H9 (cell line): ENCODE results near the gene SCNN1B. TPM values are rescaled to one million over a fixed set of nuclear protein-coding genes. Genes with fewer than 3 reads are reported as not detected.

Source experiments
- DNase-seq: peaks from one replicate; pipeline ENCODE4 v3.0.0-alpha.2; 2017
- H2AFZ ChIP-seq: one replicate; pipeline ENCODE4 v1.6.1; 2013; ENCODE audit warnings: mild to moderate bottlenecking, low read length, control low read depth, moderate library complexity
- H2AK5ac ChIP-seq: 2 replicates; pipeline ENCODE4 v1.6.1; 2013; ENCODE audit warnings: low read length, control low read depth, mixed read lengths; ENCODE audit not compliant: insufficient read length
- H2BK120ac ChIP-seq: one replicate; pipeline ENCODE4 v1.6.1; 2013; ENCODE audit warnings: low read depth, mild to moderate bottlenecking, low read length, control low read depth, inconsistent platforms; ENCODE audit not compliant: poor library complexity, severe bottlenecking
- H2BK12ac ChIP-seq: 2 replicates; pipeline ENCODE4 v1.6.1; 2013; ENCODE audit warnings: low read length, control low read depth, mixed read lengths, low read depth; ENCODE audit not compliant: insufficient read length
- H2BK15ac ChIP-seq: 2 replicates; pipeline ENCODE4 v1.6.1; 2013; ENCODE audit warnings: low read depth, low read length, control low read depth
- H2BK20ac ChIP-seq: one replicate; pipeline ENCODE4 v1.6.1; 2013; ENCODE audit warnings: low read depth, mild to moderate bottlenecking, low read length, control low read depth, inconsistent platforms; ENCODE audit not compliant: poor library complexity, severe bottlenecking
- H2BK5ac ChIP-seq: 2 replicates; pipeline ENCODE4 v1.6.1; 2013; ENCODE audit warnings: low read length, control low read depth, mixed read lengths; ENCODE audit not compliant: insufficient read length
- H3K14ac ChIP-seq: 2 replicates; pipeline ENCODE4 v1.6.1; 2013; ENCODE audit warnings: low read length, control low read depth; ENCODE audit not compliant: insufficient read depth
- H3K18ac ChIP-seq: 2 replicates; pipeline ENCODE4 v1.6.1; 2013; ENCODE audit warnings: low read depth, mild to moderate bottlenecking, mixed read lengths, low read length, control low read depth; ENCODE audit not compliant: insufficient read length
- H3K23ac ChIP-seq: 2 replicates; pipeline ENCODE4 v1.6.1; 2013; ENCODE audit warnings: low read length, control low read depth, mixed read lengths, low read depth; ENCODE audit not compliant: insufficient read length
- H3K23me2 ChIP-seq: 2 replicates; pipeline ENCODE4 v1.6.1; 2013; ENCODE audit warnings: low read depth, mild to moderate bottlenecking, mixed read lengths, low read length, control low read depth; ENCODE audit not compliant: insufficient read length, poor library complexity, severe bottlenecking
- H3K27ac ChIP-seq: 2 replicates; pipeline ENCODE4 v1.5.1; 2013; ENCODE audit warnings: low read length, control low read depth, mixed read lengths, low read depth; ENCODE audit not compliant: insufficient read length
- H3K27me3 ChIP-seq: 2 replicates; pipeline ENCODE4 v1.6.1; 2013; ENCODE audit warnings: low read length, control low read depth, inconsistent platforms; ENCODE audit not compliant: insufficient read depth
- H3K4ac ChIP-seq: 2 replicates; pipeline ENCODE4 v1.6.1; 2013; ENCODE audit warnings: low read depth, mild to moderate bottlenecking, control low read depth, inconsistent platforms, low read length, moderate library complexity
- H3K4me1 ChIP-seq: 2 replicates; pipeline ENCODE4 v1.6.1; 2013; ENCODE audit warnings: low read length, control low read depth, inconsistent platforms; ENCODE audit not compliant: insufficient read depth
- H3K4me2 ChIP-seq: 2 replicates; pipeline ENCODE4 v1.6.1; 2013; ENCODE audit warnings: low read length, control low read depth, mixed read lengths; ENCODE audit not compliant: insufficient read length, insufficient read depth
- H3K56ac ChIP-seq: 2 replicates; pipeline ENCODE4 v1.6.1; 2013; ENCODE audit warnings: low read depth, mild to moderate bottlenecking, mixed read lengths, low read length, control low read depth; ENCODE audit not compliant: insufficient read length
- H3K79me1 ChIP-seq: 2 replicates; pipeline ENCODE4 v1.6.1; 2013; ENCODE audit warnings: low read depth, mild to moderate bottlenecking, moderate library complexity, low read length, control low read depth, inconsistent platforms; ENCODE audit not compliant: insufficient read depth, poor library complexity, severe bottlenecking
- H3K79me2 ChIP-seq: 2 replicates; pipeline ENCODE4 v1.6.1; 2013; ENCODE audit warnings: low read length, control low read depth, inconsistent platforms; ENCODE audit not compliant: insufficient read depth
- H3K9ac ChIP-seq: 2 replicates; pipeline ENCODE4 v1.6.1; 2013; ENCODE audit warnings: low read length, control low read depth, mixed read lengths; ENCODE audit not compliant: insufficient read length; ENCODE audit errors: extremely low read depth
- H3K9me3 ChIP-seq: one replicate; pipeline ENCODE4 v1.6.1; 2013; ENCODE audit warnings: low read depth, low read length, inconsistent platforms; ENCODE audit not compliant: control insufficient read depth
- H3T11ph ChIP-seq: one replicate; pipeline ENCODE4 v1.6.1; 2013; ENCODE audit warnings: mild to moderate bottlenecking, low read length, control low read depth, inconsistent platforms
- H4K20me1 ChIP-seq: one replicate; pipeline ENCODE4 v1.6.1; 2013; ENCODE audit not compliant: control insufficient read depth, insufficient read length, insufficient read depth
- H4K5ac ChIP-seq: 2 replicates; pipeline ENCODE4 v1.6.1; 2013; ENCODE audit warnings: low read depth, mild to moderate bottlenecking, mixed read lengths, low read length, control low read depth; ENCODE audit not compliant: insufficient read length
- H4K8ac ChIP-seq: replicated peaks from 2 replicates; pipeline ENCODE4 v1.6.1; 2013; ENCODE audit warnings: low read length, control low read depth, mixed read lengths, low read depth; ENCODE audit not compliant: insufficient read length
- H4K91ac ChIP-seq: 2 replicates; pipeline ENCODE4 v1.6.1; 2013; ENCODE audit warnings: low read depth, mild to moderate bottlenecking, moderate library complexity, mixed read lengths, low read length, control low read depth; ENCODE audit not compliant: insufficient read length
- H3K27ac Mint-ChIP-seq, 3 experiments: 2 replicates in 2 of 3; 3 replicates in 1 of 3; pipeline ENCODE4 v1.8.0; 2020 to 2021; ENCODE audit warnings: mixed read lengths in 3 of 3, mild to moderate bottlenecking in 1 of 3, moderate library complexity in 1 of 3
- H3K27me3 Mint-ChIP-seq: 2 replicates; pipeline ENCODE4 v1.8.0; 2021; ENCODE audit warnings: low read depth, mild to moderate bottlenecking, moderate library complexity, mixed read lengths
- H3K36me3 Mint-ChIP-seq, 3 experiments: 2 replicates in 2 of 3; 3 replicates in 1 of 3; pipeline ENCODE4 v1.8.0; 2020 to 2021; ENCODE audit warnings: low read depth in 3 of 3, mixed read lengths in 3 of 3; ENCODE audit not compliant: insufficient read depth in 1 of 3
- H3K4me1 Mint-ChIP-seq, 2 experiments: 2 replicates each; pipeline ENCODE4 v1.8.0; 2020; ENCODE audit warnings: mixed read lengths in 2 of 2
- H3K4me3 Mint-ChIP-seq, 2 experiments: 2 replicates in 1 of 2; 3 replicates in 1 of 2; pipeline ENCODE4 v1.8.0; 2020 to 2021; ENCODE audit warnings: mild to moderate bottlenecking in 2 of 2, mixed read lengths in 2 of 2, moderate library complexity in 1 of 2
- H3K9me3 Mint-ChIP-seq, 2 experiments: 2 replicates in 1 of 2; 3 replicates in 1 of 2; pipeline ENCODE4 v1.8.0; 2020; ENCODE audit warnings: mild to moderate bottlenecking in 2 of 2, mixed read lengths in 2 of 2, moderate library complexity in 1 of 2
- CTCF ChIP-seq: fragments of 200-600 bp; sonication (generic); conservative IDR thresholded peaks from 3 replicates; pipeline ENCODE4 v1.8.0; 2021; ENCODE audit warnings: antibody characterized with exemption, mild to moderate bottlenecking
- WGBS: extraction: QIAGEN DNeasy Blood & Tissue Kit; methylation state at CpG from one replicate; pipeline ENCODE4 v1.1.7; 2013; ENCODE audit warnings: missing lambda C conversion rate, low lambda C conversion rate, mixed read lengths; ENCODE audit not compliant: insufficient read length; ENCODE audit errors: extremely low coverage; 5-methylcytosine and 5-hydroxymethylcytosine counted together
- long read RNA-seq: library from polyadenylated mRNA; unstranded; transcript quantifications from one replicate; pipeline ENCODE4 v2.0.0, GENCODE V29; 2020
- total RNA-seq: library from RNA; stranded (reverse); gene quantifications from 2 replicates; pipeline ENCODE4 v1.2.1, GENCODE V29; 2021

Gene SCNN1B
- 0.11 and 0.35 TPM in 2 replicates for total RNA-seq
- long read RNA-seq, partial matches to known transcripts, result 1 of 1 reads
- long read RNA-seq, other reads (novel, unspliced or antisense), result 0 of 1 reads

- Histone ChIP-seq H4K91ac (no peak within 1 kb of the TSS), H3K79me2 (no peaks in the 10 kb centered on the region), H2BK15ac (no peak within 1 kb of the TSS), H3K27me3 (peaks cover 18% of the 10 kb centered on the region; the same call in 1 of the 2 replicates), H3K56ac (no peak within 1 kb of the TSS), H3K4me1 (no peaks in the 10 kb centered on the region), H3T11ph (no peak within 1 kb of the TSS), H3K18ac (no peak within 1 kb of the TSS), H3K9ac (no peak within 1 kb of the TSS), H3K79me1 (no peaks in the 10 kb centered on the region), H2BK20ac (no peak within 1 kb of the TSS), H3K9me3 (no peaks in the 10 kb centered on the region), H3K4ac (no peak within 1 kb of the TSS), H2AK5ac (no peak within 1 kb of the TSS), H4K20me1 (no peaks in the 10 kb centered on the region), H4K5ac (no peak within 1 kb of the TSS), H3K23ac (no peak within 1 kb of the TSS), H2BK12ac (no peak within 1 kb of the TSS), H2BK120ac (no peak within 1 kb of the TSS), H3K14ac (peak within 1 kb of the TSS; percentile 25; the same call in 1 of the 2 replicates), H2AFZ (no peak within 1 kb of the TSS), H3K4me2 (peak within 1 kb of the TSS; percentile 85), H4K8ac (no peak within 1 kb of the TSS), H3K23me2 (peaks cover 5% of the 10 kb centered on the region), H2BK5ac (no peak within 1 kb of the TSS), H3K27ac (no peak within 1 kb of the TSS)
- Mint-ChIP-seq H3K4me3 (peak within 1 kb of the TSS; percentile 74 to 88), H3K9me3 (peaks cover 0 to 2% of the 10 kb centered on the region in 2 experiments; a peak in 2 of 5 replicates), H3K36me3 (peaks cover 0 to 3% (median 0%) of the 10 kb centered on the region in 3 experiments; a peak in 2 of 7 replicates), H3K4me1 (peaks cover 12 to 14% of the 10 kb centered on the region in 2 experiments), H3K27me3 (peaks cover 68% of the 10 kb centered on the region), H3K27ac (no peak within 1 kb of the TSS)
- no peak for TF ChIP-seq CTCF
- no CpG with 5 or more reads among the region's 81 CpGs for WGBS
- peak; percentile 42 for DNase-seq
Observed at GRCh38 chr16:23302045-23302956, at the start of gene SCNN1B. Gene SCNN1B (plus strand): TSS chr16:23302302. CDS start chr16:23348600, 46,298 bp downstream.
